HepG2 (cell line): ENCODE data around the gene WNK4. TPM values are rescaled to one million over a fixed set of nuclear protein-coding genes. Genes with fewer than 3 reads are reported as not detected.

Experiments used
- ARNT ChIP-seq: fragments of 450-650 bp; IDR thresholded peaks from 2 replicates; pipeline ENCODE4 v1.6.1; 2017
- BCL3 ChIP-seq: sonication (generic); formaldehyde crosslinking; IDR thresholded peaks from 2 replicates; pipeline ENCODE4 v1.5.1; 2020; ENCODE audit warnings: mild to moderate bottlenecking, missing genetic modification reagents, moderate library complexity
- CTCF ChIP-seq: sonication (generic); formaldehyde crosslinking; IDR thresholded peaks from 2 replicates; pipeline ENCODE4 v1.5.0; 2020; ENCODE audit warnings: mild to moderate bottlenecking, missing genetic modification reagents, moderate library complexity
- HHEX ChIP-seq: IDR thresholded peaks from 2 replicates; pipeline ENCODE4 v1.6.1; 2016; ENCODE audit warnings: control low read depth
- HNRNPLL ChIP-seq: fragments of 200-400 bp; formaldehyde crosslinking; IDR thresholded peaks from 2 replicates; pipeline ENCODE4 v1.6.1; 2017; ENCODE audit warnings: mild to moderate bottlenecking, low read depth, low read length; ENCODE audit not compliant: poor library complexity, severe bottlenecking
- KAT8 ChIP-seq: IDR thresholded peaks from 2 replicates; pipeline ENCODE4 v1.6.1; 2016; ENCODE audit warnings: missing genetic modification reagents, missing compliant biosample characterization
- MXD4 ChIP-seq: IDR thresholded peaks from 2 replicates; pipeline ENCODE4 v1.6.1; 2016; ENCODE audit warnings: mild to moderate bottlenecking, missing biosample characterization, missing genetic modification reagents
- NRL ChIP-seq: sonication (generic); formaldehyde crosslinking; IDR thresholded peaks from 2 replicates; pipeline ENCODE4 v1.5.0; 2020; ENCODE audit warnings: missing genetic modification reagents, mild to moderate bottlenecking, moderate library complexity, borderline replicate concordance
- PTBP1 ChIP-seq: fragments of 200-400 bp; formaldehyde crosslinking; IDR thresholded peaks from 2 replicates; pipeline ENCODE4 v1.6.1; 2018; ENCODE audit warnings: low read length, low read depth; ENCODE audit not compliant: poor library complexity, severe bottlenecking
- RBAK ChIP-seq: sonication (generic); formaldehyde crosslinking; IDR thresholded peaks from 2 replicates; pipeline ENCODE4 v1.5.1; 2020; ENCODE audit warnings: mild to moderate bottlenecking, missing genetic modification reagents
- RBFOX2 ChIP-seq: fragments of 200-400 bp; formaldehyde crosslinking; IDR thresholded peaks from 2 replicates; pipeline ENCODE4 v1.6.1; 2017; ENCODE audit warnings: low read depth, mild to moderate bottlenecking, low read length
- SALL1 ChIP-seq: sonication (generic); formaldehyde crosslinking; IDR thresholded peaks from 2 replicates; pipeline ENCODE4 v1.8.0; 2022; ENCODE audit warnings: mild to moderate bottlenecking, missing genetic modification reagents
- TARDBP ChIP-seq: sonication (generic); formaldehyde crosslinking; IDR thresholded peaks from 2 replicates; pipeline ENCODE4 v1.8.0; 2022; ENCODE audit warnings: mild to moderate bottlenecking, missing genetic modification reagents
- WIZ ChIP-seq: sonication (generic); formaldehyde crosslinking; IDR thresholded peaks from 2 replicates; pipeline ENCODE4 v1.5.1; 2020; ENCODE audit warnings: mild to moderate bottlenecking, missing genetic modification reagents
- ZBTB39 ChIP-seq: sonication (generic); formaldehyde crosslinking; IDR thresholded peaks from 2 replicates; pipeline ENCODE4 v1.5.0; 2020; ENCODE audit warnings: missing genetic modification reagents
- ZNF446 ChIP-seq: sonication (generic); formaldehyde crosslinking; IDR thresholded peaks from 2 replicates; pipeline ENCODE4 v1.5.0; 2020; ENCODE audit warnings: mild to moderate bottlenecking, missing genetic modification reagents
- ZNF570 ChIP-seq: sonication (generic); formaldehyde crosslinking; IDR thresholded peaks from 2 replicates; pipeline ENCODE4 v1.4.0; 2020; ENCODE audit warnings: mild to moderate bottlenecking, missing genetic modification reagents, borderline replicate concordance
- polyA plus RNA-seq, 8 experiments: library from polyadenylated mRNA; depleted of rRNA in 3 of 8; stranded (reverse) in 7 of 8; unstranded in 1 of 8; fragments of >200 nt; fragmentation: Illumina TruSeq in 4 of 8; extraction: Trizol in 4 of 8; gene quantifications; 2 replicates each; pipeline versions ENCODE4 v1.2.1 to v1.2.3, GENCODE V29; 2011 to 2016; ENCODE audit warnings: low read depth in 4 of 8, missing spikeins in 1 of 8, mixed read lengths in 1 of 8; ENCODE audit not compliant: insufficient read depth in 1 of 8
- total RNA-seq, 5 experiments: library from RNA; depleted of rRNA; stranded (reverse); fragments of >200 nt; fragmentation: Illumina TruSeq; extraction: Trizol; gene quantifications; 2 replicates each; pipeline ENCODE4 v1.2.3, GENCODE V29; 2016; ENCODE audit warnings: low read depth in 1 of 5
- TF ChIP-seq, protein P1 (sequence below): sonication (generic); formaldehyde crosslinking; IDR thresholded peaks from 2 replicates; pipeline ENCODE4 v1.8.1; 2023; ENCODE audit warnings: mild to moderate bottlenecking, missing genetic modification reagents
- TF ChIP-seq, protein P2 (sequence below), 2 experiments: sonication (generic) in 1 of 2; formaldehyde crosslinking in 1 of 2; IDR thresholded peaks; 2 replicates each; pipeline versions ENCODE4 v1.4.0 to v1.6.1; 2018 to 2020; ENCODE audit warnings: missing genetic modification reagents in 2 of 2, borderline replicate concordance in 1 of 2, low read depth in 1 of 2, mild to moderate bottlenecking in 1 of 2, missing biosample characterization in 1 of 2

The WNK4 gene
- total and polyA plus RNA-seq, 2 of the 13 experiments (the other 11 are each of a cell fraction or from before 2014, with no cell fraction given): 2.7 to 13.7 TPM

DNA sequence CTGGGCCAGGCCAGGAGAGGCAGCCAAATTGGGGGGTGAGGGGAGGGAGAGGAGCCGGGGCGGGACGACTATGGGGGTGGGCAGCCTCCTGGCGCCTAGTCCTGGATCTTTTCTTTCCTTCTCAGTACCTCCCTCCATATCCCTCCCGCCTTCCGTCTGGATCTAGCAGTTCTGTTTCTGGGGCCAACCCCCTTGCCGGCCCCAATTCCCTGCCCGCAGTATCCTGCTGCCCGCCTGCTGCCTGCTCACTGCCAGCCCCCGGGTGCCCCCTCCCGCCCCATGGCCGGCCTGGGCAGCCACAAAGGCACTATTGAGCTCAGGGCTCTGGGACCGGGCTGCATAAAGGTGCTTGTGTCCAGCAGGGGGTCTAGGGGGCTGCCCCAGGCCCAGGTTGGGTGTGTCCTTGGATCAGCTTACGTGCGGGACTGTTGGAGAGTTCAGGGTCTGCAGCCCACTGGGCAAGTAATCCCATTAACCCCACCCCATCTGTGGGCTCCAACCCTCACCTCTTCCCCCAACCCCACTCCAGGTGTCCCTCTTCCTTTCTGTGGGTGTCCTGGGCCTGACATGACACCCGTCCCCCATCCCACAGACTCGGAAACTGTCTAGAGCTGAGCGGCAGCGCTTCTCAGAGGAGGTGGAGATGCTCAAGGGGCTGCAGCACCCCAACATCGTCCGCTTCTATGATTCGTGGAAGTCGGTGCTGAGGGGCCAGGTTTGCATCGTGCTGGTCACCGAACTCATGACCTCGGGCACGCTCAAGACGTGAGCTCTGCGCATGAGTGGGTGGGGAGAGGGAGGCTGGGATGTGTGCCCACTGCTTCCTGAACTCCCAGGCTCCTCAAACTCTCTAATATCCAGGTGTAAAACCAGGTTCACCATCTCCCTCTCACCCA is 2.0 kb downstream of the WNK4 start (continued):
- no peak for TF ChIP-seq TARDBP
- TF ChIP-seq, protein P1, sequence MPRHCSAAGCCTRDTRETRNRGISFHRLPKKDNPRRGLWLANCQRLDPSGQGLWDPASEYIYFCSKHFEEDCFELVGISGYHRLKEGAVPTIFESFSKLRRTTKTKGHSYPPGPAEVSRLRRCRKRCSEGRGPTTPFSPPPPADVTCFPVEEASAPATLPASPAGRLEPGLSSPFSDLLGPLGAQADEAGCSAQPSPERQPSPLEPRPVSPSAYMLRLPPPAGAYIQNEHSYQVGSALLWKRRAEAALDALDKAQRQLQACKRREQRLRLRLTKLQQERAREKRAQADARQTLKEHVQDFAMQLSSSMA (CRISPR knock-in tag): no peak
- peak; percentile 54; the same call in 1 of the 2 replicates for TF ChIP-seq NRL (CRISPR knock-in tag)
- TF ChIP-seq, protein P2, sequence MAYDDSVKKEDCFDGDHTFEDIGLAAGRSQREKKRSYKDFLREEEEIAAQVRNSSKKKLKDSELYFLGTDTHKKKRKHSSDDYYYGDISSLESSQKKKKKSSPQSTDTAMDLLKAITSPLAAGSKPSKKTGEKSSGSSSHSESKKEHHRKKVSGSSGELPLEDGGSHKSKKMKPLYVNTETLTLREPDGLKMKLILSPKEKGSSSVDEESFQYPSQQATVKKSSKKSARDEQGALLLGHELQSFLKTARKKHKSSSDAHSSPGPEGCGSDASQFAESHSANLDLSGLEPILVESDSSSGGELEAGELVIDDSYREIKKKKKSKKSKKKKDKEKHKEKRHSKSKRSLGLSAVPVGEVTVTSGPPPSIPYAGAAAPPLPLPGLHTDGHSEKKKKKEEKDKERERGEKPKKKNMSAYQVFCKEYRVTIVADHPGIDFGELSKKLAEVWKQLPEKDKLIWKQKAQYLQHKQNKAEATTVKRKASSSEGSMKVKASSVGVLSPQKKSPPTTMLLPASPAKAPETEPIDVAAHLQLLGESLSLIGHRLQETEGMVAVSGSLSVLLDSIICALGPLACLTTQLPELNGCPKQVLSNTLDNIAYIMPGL (CRISPR knock-in tag; IDR thresholded peaks at IDR 0.05; ENCODE audit: borderline replicate concordance in 1 of 2, low read depth in 1 of 2): no peak
- TF ChIP-seq RBAK (CRISPR knock-in tag): no peak
- TF ChIP-seq RBFOX2: peak; percentile 68
- no peak for TF ChIP-seq ZNF570
- TF ChIP-seq MXD4 (CRISPR knock-in tag): no peak
- TF ChIP-seq BCL3 (CRISPR knock-in tag): 0 out of 2 replicates have a peak, but pooled peaks have one; percentile 23
- TF ChIP-seq HNRNPLL: peak; percentile 32
- no peak for TF ChIP-seq SALL1 (CRISPR knock-in tag)
- TF ChIP-seq HHEX: no peak
- no peak for TF ChIP-seq WIZ
- TF ChIP-seq PTBP1: no peak
- no peak for TF ChIP-seq ARNT
- no peak for TF ChIP-seq KAT8 (CRISPR knock-in tag)
- no peak for TF ChIP-seq ZBTB39
- TF ChIP-seq CTCF (CRISPR knock-in tag): peak; percentile 34; the same call in 1 of the 2 replicates
- 0 out of 2 replicates have a peak, but pooled peaks have one; percentile 54 for TF ChIP-seq ZNF446
